A549 (cell line): Measurements from ENCODE around the gene HCLS1.
"Not testable (repeated sequence)": the region's sequence is repeated elsewhere in the genome, so short reads cannot be mapped to it uniquely, and the experiment has no call there.

Source experiments
- CBX8 ChIP-seq: fragments of 200-600 bp; sonication (generic); IDR thresholded peaks from 2 replicates; pipeline ENCODE4 v1.6.1; 2016
- CTCF ChIP-seq: fragments of >200 bp; sonication (Bioruptor Twin); formaldehyde crosslinking; IDR thresholded peaks from 3 replicates; pipeline ENCODE4 v1.5.1; 2016
- E2F6 ChIP-seq: IDR thresholded peaks from 2 replicates; pipeline ENCODE4 v1.6.1; 2012; ENCODE audit warnings: low read depth, borderline replicate concordance
- EHMT2 ChIP-seq: fragments of 200-600 bp; sonication (generic); IDR thresholded peaks from 2 replicates; pipeline ENCODE4 v1.6.1; 2016; ENCODE audit warnings: antibody characterized with exemption, low read depth, mild to moderate bottlenecking, moderate library complexity
- ELK1 ChIP-seq: fragments of 150-350 bp; IDR thresholded peaks from 2 replicates; pipeline ENCODE4 v1.6.1; 2014; ENCODE audit warnings: low read depth, mild to moderate bottlenecking, low read length
- HOXB5 ChIP-seq: fragments of 250-450 bp; sonication (Bioruptor Pico); IDR thresholded peaks from 2 replicates; pipeline ENCODE4 v1.5.0; 2020; ENCODE audit warnings: mild to moderate bottlenecking, moderate library complexity
- MAX ChIP-seq: IDR thresholded peaks from 2 replicates; pipeline ENCODE4 v1.6.1; 2012
- NR3C1 ChIP-seq: fragments of >200 bp; sonication (Bioruptor Twin); formaldehyde crosslinking; IDR thresholded peaks from 3 replicates; pipeline ENCODE4 v1.6.1; 2017
- POLR2A ChIP-seq: IDR thresholded peaks from 2 replicates; pipeline ENCODE4 v1.6.1; 2012; ENCODE audit warnings: mild to moderate bottlenecking, low read length
- RCOR1 ChIP-seq: fragments of 150-350 bp; IDR thresholded peaks from 2 replicates; pipeline ENCODE4 v1.6.1; 2014; ENCODE audit warnings: antibody characterized with exemption, low read length, low read depth
- REST ChIP-seq: fragments of 200-600 bp; sonication (generic); IDR thresholded peaks from 2 replicates; pipeline ENCODE4 v1.6.1; 2016; ENCODE audit warnings: antibody characterized with exemption, mild to moderate bottlenecking, moderate library complexity
- TP53 ChIP-seq: fragments of 250-450 bp; sonication (Bioruptor Pico); IDR thresholded peaks from 2 replicates; pipeline ENCODE4 v1.5.0; 2021; ENCODE audit warnings: mild to moderate bottlenecking, moderate library complexity
- ZFP36 ChIP-seq: fragments of 450-650 bp; IDR thresholded peaks from 2 replicates; pipeline ENCODE4 v1.6.1; 2014; ENCODE audit warnings: borderline replicate concordance; ENCODE audit not compliant: partially characterized antibody

GRCh38 chr3:121688747-121689146 lies 28.0 kb upstream of the HCLS1 start:
- TF ChIP-seq CTCF; HOXB5; POLR2A; E2F6; RCOR1; EHMT2; TP53 (CRISPR knock-in tag); MAX; CBX8; REST; ELK1; ZFP36; NR3C1: not testable (repeated sequence)
